HCT116 (cell line): ENCODE measurements around the gene MRM3.

ENCODE experiments used
- CBX3 ChIP-seq: IDR thresholded peaks from 2 replicates; pipeline ENCODE4 v1.6.1; 2012; ENCODE audit warnings: low read depth
- CTCF ChIP-seq, 3 experiments: fragments of 200-600 bp in 1 of 3; sonication (generic) in 1 of 3; IDR thresholded peaks in 2 of 3; conservative IDR thresholded peaks in 1 of 3; 2 replicates each; pipeline ENCODE4 v1.5.1; 2012 to 2017; ENCODE audit warnings: low read depth in 2 of 3, low read length in 2 of 3, antibody characterized with exemption in 1 of 3, borderline replicate concordance in 1 of 3, control low read depth in 1 of 3, mild to moderate bottlenecking in 1 of 3, mixed read lengths in 1 of 3, mixed run types in 1 of 3, moderate library complexity in 1 of 3; ENCODE audit not compliant: insufficient read depth in 1 of 3
- EGR1 ChIP-seq: IDR thresholded peaks from 2 replicates; pipeline ENCODE4 v1.6.1; 2012; ENCODE audit warnings: low read depth
- FOSL1 ChIP-seq: IDR thresholded peaks from 2 replicates; pipeline ENCODE4 v1.6.1; 2012; ENCODE audit warnings: low read depth
- JUND ChIP-seq: IDR thresholded peaks from 2 replicates; pipeline ENCODE4 v1.6.1; 2012
- MAX ChIP-seq: IDR thresholded peaks from 2 replicates; pipeline ENCODE4 v1.6.1; 2012
- POLR2AphosphoS5 ChIP-seq: IDR thresholded peaks from 2 replicates; pipeline ENCODE4 v1.6.1; 2011; ENCODE audit warnings: mild to moderate bottlenecking, low read depth, low read length, moderate library complexity
- RAD21 ChIP-seq: IDR thresholded peaks from 2 replicates; pipeline ENCODE4 v1.6.1; 2012; ENCODE audit warnings: low read depth, mild to moderate bottlenecking
- SP1 ChIP-seq: IDR thresholded peaks from 2 replicates; pipeline ENCODE4 v1.6.1; 2012; ENCODE audit warnings: low read depth
- TF ChIP-seq, protein P1 (sequence below): IDR thresholded peaks from 2 replicates; pipeline ENCODE4 v1.6.1; 2012; ENCODE audit warnings: low read depth

DNA sequence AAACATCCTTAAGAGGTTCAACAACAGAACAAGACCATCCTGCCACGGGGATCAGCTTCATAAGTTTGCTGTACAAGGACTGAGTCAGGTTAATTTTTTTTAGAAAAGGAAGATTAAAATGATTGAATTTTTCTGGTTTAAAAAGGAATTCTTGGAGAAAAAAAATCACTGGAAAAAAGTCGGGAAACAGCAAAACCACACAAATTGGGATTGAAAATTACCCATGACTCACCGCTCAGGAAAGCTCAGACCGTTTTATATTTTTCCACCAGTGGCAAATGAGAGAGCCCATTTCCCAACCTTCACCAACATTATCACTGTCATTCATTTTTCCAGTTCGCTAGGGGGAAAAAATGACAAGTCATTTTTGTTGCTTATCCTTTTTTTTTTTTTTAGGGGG lies 46.6 kb downstream of the MRM3 start:
- TF ChIP-seq RAD21 = no peak
- TF ChIP-seq CTCF (IDR thresholded peaks at IDR 0.05 in 2 of 3, conservative IDR thresholded peaks at IDR 0.05 in 1 of 3; ENCODE audit: borderline replicate concordance in 1 of 3, insufficient read depth in 1 of 3, low read depth in 2 of 3, low read length in 2 of 3) = no peak
- TF ChIP-seq CBX3 = no peak
- TF ChIP-seq JUND = no peak
- TF ChIP-seq POLR2AphosphoS5 = no peak
- no peak for TF ChIP-seq EGR1
- no peak for TF ChIP-seq FOSL1
- TF ChIP-seq SP1 = no peak
- TF ChIP-seq, protein P1, sequence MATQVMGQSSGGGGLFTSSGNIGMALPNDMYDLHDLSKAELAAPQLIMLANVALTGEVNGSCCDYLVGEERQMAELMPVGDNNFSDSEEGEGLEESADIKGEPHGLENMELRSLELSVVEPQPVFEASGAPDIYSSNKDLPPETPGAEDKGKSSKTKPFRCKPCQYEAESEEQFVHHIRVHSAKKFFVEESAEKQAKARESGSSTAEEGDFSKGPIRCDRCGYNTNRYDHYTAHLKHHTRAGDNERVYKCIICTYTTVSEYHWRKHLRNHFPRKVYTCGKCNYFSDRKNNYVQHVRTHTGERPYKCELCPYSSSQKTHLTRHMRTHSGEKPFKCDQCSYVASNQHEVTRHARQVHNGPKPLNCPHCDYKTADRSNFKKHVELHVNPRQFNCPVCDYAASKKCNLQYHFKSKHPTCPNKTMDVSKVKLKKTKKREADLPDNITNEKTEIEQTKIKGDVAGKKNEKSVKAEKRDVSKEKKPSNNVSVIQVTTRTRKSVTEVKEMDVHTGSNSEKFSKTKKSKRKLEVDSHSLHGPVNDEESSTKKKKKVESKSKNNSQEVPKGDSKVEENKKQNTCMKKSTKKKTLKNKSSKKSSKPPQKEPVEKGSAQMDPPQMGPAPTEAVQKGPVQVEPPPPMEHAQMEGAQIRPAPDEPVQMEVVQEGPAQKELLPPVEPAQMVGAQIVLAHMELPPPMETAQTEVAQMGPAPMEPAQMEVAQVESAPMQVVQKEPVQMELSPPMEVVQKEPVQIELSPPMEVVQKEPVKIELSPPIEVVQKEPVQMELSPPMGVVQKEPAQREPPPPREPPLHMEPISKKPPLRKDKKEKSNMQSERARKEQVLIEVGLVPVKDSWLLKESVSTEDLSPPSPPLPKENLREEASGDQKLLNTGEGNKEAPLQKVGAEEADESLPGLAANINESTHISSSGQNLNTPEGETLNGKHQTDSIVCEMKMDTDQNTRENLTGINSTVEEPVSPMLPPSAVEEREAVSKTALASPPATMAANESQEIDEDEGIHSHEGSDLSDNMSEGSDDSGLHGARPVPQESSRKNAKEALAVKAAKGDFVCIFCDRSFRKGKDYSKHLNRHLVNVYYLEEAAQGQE = no peak
- TF ChIP-seq MAX = no peak
